ENCODE data around the gene SLC38A7.

SLC38A7 gene

GRCh38 chr16:58634265-58634802 lies 50.2 kb downstream of the SLC38A7 start:
- no peak for DNase-seq

GRCh38 chr16:58629733-58630640 lies 54.6 kb downstream of the SLC38A7 start, which contains the start of gene CNOT1:
Gene CNOT1, minus strand, starts transcription at chr16:58629826. Its CDS starts 30,489 bp downstream, at chr16:58599337.
- peak; percentile 94 for DNase-seq

- DNase-seq: peak; percentile 34
These were observed 55.5 kb downstream of the SLC38A7 start for GRCh38 chr16:58628845-58629732.

GRCh38 chr16:58624209-58624608 lies 60.4 kb downstream of the SLC38A7 start:
- DNase-seq: no peak

- no peak for DNase-seq
These were observed 64.2 kb downstream of the SLC38A7 start for GRCh38 chr16:58620396-58620795.

GRCh38 chr16:58615280-58615679 lies 69.3 kb downstream of the SLC38A7 start:
- no peak for DNase-seq

Measured in stimulated activated CD4-positive, alpha-beta T cell treated with anti-CD3 and anti-CD28 coated beads, Interleukin-12 subunit alpha, Interleukin-12 subunit beta, amount 100 ng/mL, for 4 hours (primary cell).